Adipocyte (in vitro differentiated cells): ENCODE results near the gene RAB44.

Source experiments
- DNase-seq: peaks from one replicate; pipeline ENCODE4 v3.0.0-alpha.2; 2015; ENCODE audit warnings: low read depth
- H3K27me3 ChIP-seq: replicated peaks from 2 replicates; pipeline ENCODE4 v1.7.0; 2013; ENCODE audit warnings: mild to moderate bottlenecking, low read length, moderate library complexity; ENCODE audit not compliant: control insufficient read depth, insufficient read depth
- H3K36me3 ChIP-seq: 2 replicates; pipeline ENCODE4 v1.7.0; 2013; ENCODE audit warnings: low read length, mild to moderate bottlenecking, moderate library complexity; ENCODE audit not compliant: control insufficient read depth, insufficient read depth, severe bottlenecking
- H3K4me1 ChIP-seq: 2 replicates; pipeline ENCODE4 v1.7.0; 2013; ENCODE audit warnings: mild to moderate bottlenecking, low read length, moderate library complexity; ENCODE audit not compliant: control insufficient read depth, insufficient read depth
- H3K4me3 ChIP-seq: 2 replicates; pipeline ENCODE4 v1.7.0; 2013; ENCODE audit warnings: mild to moderate bottlenecking, low read length, moderate library complexity
- H3K9ac ChIP-seq: 2 replicates; pipeline ENCODE4 v1.7.0; 2013; ENCODE audit warnings: mild to moderate bottlenecking, low read length, moderate library complexity
- H3K9me3 ChIP-seq: 2 replicates; pipeline ENCODE4 v1.7.0; 2013; ENCODE audit warnings: mild to moderate bottlenecking, low read length, moderate library complexity; ENCODE audit not compliant: control insufficient read depth

Gene RAB44

DNA sequence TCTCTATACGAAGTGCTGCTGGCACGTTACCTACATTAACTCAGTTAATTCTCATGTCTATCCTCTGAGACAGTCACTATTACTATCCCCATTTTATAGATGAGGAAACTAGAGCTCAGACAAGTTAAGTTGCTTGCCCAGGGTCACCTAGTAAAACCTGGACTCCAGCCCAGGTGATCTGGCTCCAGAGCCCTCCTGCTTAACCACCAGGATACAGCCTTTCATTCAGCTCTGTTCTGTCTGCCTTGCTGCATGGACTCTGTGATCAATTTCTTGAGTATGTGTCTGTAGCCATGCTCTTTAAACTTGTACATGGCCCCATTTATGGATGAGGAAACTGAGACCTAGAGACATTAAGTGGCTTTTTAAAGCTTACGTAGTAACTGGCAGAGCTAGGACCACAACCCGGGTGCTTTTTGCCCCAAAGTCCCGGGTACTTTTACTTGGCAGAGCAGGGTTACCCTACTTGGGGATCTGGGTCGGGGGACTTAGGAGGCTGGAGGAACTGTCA, 14.4 kb upstream of the RAB44 start:
- Histone ChIP-seq H3K9me3 (no peaks in the 10 kb centered on the region), H3K4me1 (peaks cover 30% of the 10 kb centered on the region), H3K9ac (peak overlapping the region; percentile 80), H3K27me3 (no peaks in the 10 kb centered on the region), H3K36me3 (peaks cover 66% of the 10 kb centered on the region), H3K4me3 (peak overlapping the region; percentile 99)
- DNase-seq: peak; percentile 12

DNA sequence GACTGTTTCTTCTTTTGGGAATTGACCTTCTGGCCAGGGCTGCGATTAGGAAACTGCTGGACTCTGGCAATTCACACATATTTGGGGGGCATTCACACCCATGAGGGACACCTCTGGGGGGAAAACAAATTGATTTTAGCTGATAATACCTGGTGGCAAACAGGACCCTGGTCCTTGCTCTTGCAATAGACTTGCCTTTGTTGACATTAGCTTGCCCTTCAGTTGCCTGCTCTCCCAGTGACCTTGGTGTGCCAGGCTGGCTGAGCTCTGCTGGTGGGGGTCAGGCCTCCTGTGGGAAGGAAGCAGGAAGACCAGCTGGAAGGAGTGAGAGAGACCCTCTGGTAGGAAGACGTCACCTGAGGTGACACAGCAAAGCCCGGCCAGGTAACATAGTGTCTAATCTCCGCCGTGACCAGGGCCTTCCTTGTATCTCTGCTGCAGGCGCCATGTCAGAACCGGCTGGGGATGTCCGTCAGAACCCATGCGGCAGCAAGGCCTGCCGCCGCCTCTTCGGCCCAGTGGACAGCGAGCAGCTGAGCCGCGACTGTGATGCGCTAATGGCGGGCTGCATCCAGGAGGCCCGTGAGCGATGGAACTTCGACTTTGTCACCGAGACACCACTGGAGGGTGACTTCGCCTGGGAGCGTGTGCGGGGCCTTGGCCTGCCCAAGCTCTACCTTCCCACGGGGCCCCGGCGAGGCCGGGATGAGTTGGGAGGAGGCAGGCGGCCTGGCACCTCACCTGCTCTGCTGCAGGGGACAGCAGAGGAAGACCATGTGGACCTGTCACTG, 13.8 kb upstream of the RAB44 start:
- peaks cover 66% of the 10 kb centered on the region for H3K36me3 ChIP-seq
- peak overlapping the region; percentile 80 for H3K9ac ChIP-seq
- no peaks in the 10 kb centered on the region for H3K9me3 ChIP-seq

DNA sequence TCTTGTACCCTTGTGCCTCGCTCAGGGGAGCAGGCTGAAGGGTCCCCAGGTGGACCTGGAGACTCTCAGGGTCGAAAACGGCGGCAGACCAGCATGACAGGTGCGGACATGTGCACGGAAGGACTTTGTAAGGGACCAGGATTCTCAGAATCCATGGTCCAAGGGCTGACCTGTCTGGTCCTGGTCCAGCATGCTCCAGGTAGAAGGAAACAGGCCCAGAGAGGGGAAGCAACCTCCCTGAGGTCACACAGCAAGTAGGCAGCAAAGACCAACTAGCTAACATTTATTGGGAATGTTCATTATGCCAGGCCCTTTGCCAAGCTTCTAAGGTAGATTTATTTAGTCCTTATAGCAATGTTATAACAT, 13.2 kb upstream of the RAB44 start:
- H3K9ac ChIP-seq: no peak overlapping the region
- H3K36me3 ChIP-seq: peaks cover 66% of the 10 kb centered on the region
- no peak for DNase-seq
- H3K4me3 ChIP-seq: no peak overlapping the region
- no peaks in the 10 kb centered on the region for H3K9me3 ChIP-seq
- no peaks in the 10 kb centered on the region for H3K27me3 ChIP-seq
- peaks cover 28% of the 10 kb centered on the region for H3K4me1 ChIP-seq

More for the DNA sequence above, 13.8 kb upstream of the RAB44 start:
- Histone ChIP-seq H3K27me3 (no peaks in the 10 kb centered on the region), H3K4me3 (peak overlapping the region; percentile 99), H3K4me1 (peaks cover 28% of the 10 kb centered on the region)
- DNase-seq: no peak

DNA sequence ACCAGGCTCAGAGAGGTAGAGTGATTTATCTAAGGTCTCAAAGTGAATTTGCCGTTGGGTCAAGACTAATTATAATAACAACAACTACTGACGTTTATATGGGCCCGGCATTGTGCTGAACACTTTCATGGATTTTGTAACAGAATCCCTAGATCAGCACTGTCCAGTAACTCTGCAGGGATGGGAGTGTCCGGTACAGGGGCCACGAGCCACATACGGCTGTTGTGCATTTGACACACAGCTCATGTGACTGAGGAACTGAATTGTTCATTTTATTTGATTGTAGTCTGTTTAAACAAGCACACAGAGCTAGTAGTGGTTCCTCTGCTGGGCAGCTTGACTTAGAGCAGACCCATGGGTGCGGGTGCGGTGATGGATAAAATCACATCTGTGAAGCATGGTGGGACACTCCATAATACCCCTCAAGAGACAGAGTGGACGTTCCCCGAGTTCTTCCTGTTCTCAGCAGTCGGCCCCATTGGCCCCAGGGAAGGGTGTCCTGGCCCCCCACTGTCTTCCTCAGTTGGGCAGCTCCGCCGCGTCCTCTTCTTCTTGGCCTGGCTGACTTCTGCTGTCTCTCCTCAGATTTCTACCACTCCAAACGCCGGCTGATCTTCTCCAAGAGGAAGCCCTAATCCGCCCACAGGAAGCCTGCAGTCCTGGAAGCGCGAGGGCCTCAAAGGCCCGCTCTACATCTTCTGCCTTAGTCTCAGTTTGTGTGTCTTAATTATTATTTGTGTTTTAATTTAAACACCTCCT, 12.3 kb upstream of the RAB44 start:
- H3K4me3 ChIP-seq: no peak overlapping the region
- peaks cover 66% of the 10 kb centered on the region for H3K36me3 ChIP-seq
- no peak overlapping the region for H3K9ac ChIP-seq
- H3K9me3 ChIP-seq: no peaks in the 10 kb centered on the region
- H3K4me1 ChIP-seq: peaks cover 28% of the 10 kb centered on the region
- H3K27me3 ChIP-seq: no peaks in the 10 kb centered on the region
- no peak for DNase-seq

DNA sequence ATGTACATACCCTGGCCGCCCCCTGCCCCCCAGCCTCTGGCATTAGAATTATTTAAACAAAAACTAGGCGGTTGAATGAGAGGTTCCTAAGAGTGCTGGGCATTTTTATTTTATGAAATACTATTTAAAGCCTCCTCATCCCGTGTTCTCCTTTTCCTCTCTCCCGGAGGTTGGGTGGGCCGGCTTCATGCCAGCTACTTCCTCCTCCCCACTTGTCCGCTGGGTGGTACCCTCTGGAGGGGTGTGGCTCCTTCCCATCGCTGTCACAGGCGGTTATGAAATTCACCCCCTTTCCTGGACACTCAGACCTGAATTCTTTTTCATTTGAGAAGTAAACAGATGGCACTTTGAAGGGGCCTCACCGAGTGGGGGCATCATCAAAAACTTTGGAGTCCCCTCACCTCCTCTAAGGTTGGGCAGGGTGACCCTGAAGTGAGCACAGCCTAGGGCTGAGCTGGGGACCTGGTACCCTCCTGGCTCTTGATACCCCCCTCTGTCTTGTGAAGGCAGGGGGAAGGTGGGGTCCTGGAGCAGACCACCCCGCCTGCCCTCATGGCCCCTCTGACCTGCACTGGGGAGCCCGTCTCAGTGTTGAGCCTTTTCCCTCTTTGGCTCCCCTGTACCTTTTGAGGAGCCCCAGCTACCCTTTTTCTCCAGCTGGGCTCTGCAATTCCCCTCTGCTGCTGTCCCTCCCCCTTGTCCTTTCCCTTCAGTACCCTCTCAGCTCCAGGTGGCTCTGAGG, 11.5 kb upstream of the RAB44 start:
- Histone ChIP-seq H3K36me3 (peaks cover 61% of the 10 kb centered on the region), H3K27me3 (no peaks in the 10 kb centered on the region), H3K9ac (no peak overlapping the region), H3K9me3 (no peaks in the 10 kb centered on the region), H3K4me1 (peaks cover 23% of the 10 kb centered on the region), H3K4me3 (no peak overlapping the region)
- DNase-seq: no peak

DNA sequence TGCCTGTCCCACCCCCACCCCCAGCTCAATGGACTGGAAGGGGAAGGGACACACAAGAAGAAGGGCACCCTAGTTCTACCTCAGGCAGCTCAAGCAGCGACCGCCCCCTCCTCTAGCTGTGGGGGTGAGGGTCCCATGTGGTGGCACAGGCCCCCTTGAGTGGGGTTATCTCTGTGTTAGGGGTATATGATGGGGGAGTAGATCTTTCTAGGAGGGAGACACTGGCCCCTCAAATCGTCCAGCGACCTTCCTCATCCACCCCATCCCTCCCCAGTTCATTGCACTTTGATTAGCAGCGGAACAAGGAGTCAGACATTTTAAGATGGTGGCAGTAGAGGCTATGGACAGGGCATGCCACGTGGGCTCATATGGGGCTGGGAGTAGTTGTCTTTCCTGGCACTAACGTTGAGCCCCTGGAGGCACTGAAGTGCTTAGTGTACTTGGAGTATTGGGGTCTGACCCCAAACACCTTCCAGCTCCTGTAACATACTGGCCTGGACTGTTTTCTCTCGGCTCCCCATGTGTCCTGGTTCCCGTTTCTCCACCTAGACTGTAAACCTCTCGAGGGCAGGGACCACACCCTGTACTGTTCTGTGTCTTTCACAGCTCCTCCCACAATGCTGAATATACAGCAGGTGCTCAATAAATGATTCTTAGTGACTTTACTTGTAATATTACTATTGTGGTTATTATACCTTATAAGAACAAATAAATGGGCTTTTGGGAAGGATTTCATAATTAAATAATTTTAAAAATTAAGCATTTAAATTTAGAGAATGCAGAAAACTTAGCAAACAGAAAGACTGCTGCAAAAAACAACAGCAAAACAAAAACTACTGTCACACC, 10.7 kb upstream of the RAB44 start:
- Histone ChIP-seq H3K9ac (no peak overlapping the region), H3K9me3 (no peaks in the 10 kb centered on the region), H3K4me3 (no peak overlapping the region), H3K4me1 (peaks cover 20% of the 10 kb centered on the region), H3K27me3 (no peaks in the 10 kb centered on the region), H3K36me3 (peaks cover 59% of the 10 kb centered on the region)
- DNase-seq: no peak

DNA sequence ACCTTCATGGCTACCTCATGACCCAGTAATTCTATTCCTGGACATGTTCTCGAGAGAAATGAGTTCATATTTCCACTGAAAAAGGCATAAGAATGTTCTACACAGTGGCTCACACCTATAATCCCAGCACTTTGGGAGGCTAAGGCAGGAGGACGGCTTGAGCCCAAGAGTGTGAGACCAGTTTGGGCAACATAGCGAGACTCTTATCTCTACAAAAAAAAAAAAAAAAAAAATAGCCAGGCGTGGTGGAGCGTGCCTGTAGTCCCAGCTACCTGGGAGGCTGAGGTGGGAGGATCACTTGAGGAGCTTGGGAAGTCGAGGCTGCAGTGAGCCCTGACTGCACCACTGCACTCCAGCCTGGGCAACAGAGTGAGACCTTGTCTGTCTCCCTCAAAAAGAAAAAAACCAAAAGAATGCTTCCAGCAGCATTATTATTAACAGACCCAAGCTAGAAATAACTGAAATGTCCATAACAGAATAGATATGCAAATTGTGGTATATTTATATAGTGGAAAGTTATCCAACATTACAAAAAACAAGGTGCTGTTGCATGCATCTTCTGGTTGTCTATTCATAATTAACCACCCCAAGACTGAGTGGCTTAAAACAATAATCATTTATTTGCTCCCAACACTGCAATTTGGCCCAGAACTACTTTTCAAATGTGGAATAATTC, 9.4 kb upstream of the RAB44 start:
- Histone ChIP-seq H3K4me3 (no peak overlapping the region), H3K36me3 (peaks cover 46% of the 10 kb centered on the region), H3K9ac (no peak overlapping the region), H3K4me1 (peaks cover 13% of the 10 kb centered on the region), H3K27me3 (no peaks in the 10 kb centered on the region), H3K9me3 (no peaks in the 10 kb centered on the region)
- DNase-seq: peak; percentile 34

DNA sequence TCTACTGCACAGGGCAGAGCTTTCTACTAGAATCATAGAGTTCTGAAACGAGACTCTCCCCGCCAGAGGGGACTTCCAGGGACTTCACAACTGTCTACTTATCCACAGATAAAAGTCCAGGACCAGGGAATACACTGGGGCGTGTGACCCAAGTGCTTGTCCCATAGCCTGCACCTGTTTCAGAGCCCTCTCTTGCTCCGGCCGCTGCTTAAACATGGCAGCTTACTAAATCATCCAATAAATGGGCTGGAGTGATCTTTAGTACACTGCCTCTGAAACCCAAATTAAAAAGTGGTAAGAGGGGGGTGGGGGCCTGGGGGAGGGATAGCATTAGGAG, 8.9 kb upstream of the RAB44 start:
- H3K36me3 ChIP-seq: peaks cover 41% of the 10 kb centered on the region
- H3K9ac ChIP-seq: no peak overlapping the region
- no peaks in the 10 kb centered on the region for H3K9me3 ChIP-seq
- no peaks in the 10 kb centered on the region for H3K27me3 ChIP-seq
- H3K4me3 ChIP-seq: no peak overlapping the region
- DNase-seq: peak; percentile 27
- H3K4me1 ChIP-seq: peaks cover 8% of the 10 kb centered on the region

DNA sequence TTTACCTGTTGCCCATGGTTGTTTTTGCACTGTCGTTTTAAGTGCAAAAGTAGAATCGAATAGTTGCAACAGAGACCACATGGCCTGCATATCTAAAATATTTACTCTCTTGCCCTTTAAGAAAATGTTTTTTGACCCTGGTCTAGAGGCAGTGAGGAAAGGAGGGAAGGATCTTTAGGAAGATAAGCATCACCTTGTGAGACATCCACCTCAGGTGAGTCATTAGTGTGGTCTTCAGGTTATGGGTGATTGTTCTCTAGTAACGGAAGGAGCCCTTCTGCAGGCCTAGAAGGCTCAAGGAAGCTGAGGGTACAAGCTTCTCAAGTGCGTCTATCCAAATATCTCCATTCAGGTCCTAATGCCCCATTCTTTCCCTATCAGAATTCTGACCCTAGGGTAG, 6.6 kb upstream of the RAB44 start:
- Histone ChIP-seq H3K27me3 (no peaks in the 10 kb centered on the region), H3K4me3 (no peak overlapping the region), H3K9me3 (no peaks in the 10 kb centered on the region), H3K4me1 (peaks cover 7% of the 10 kb centered on the region), H3K9ac (no peak overlapping the region), H3K36me3 (peaks cover 18% of the 10 kb centered on the region)
- DNase-seq: no peak

DNA sequence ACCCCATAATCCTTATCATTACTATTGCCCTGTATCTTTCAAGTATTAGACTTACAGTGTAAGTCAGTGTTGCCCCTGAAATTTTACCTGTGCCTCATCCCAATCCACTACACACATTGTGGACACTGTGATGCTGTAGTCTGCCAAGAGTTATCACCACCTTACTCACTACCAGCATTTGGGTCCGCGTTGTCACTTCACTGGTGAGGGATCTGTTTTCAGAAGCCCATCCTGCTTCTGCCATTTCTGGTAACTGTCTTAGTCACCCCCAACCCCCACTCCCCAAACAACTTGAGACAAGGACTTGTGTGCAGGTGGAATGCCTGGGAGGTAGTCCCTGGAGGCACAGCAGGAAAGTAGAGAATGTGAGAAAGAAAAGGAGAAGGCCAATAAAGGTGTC, 6.0 kb upstream of the RAB44 start:
- Histone ChIP-seq H3K4me3 (no peak overlapping the region), H3K9ac (no peak overlapping the region), H3K27me3 (no peaks in the 10 kb centered on the region), H3K36me3 (peaks cover 12% of the 10 kb centered on the region), H3K4me1 (peaks cover 7% of the 10 kb centered on the region), H3K9me3 (no peaks in the 10 kb centered on the region)
- DNase-seq: no peak
